Fibroblast of the conjunctiva (primary cell): ENCODE results near the gene C1QTNF6.

ENCODE experiments used
- DNase-seq: peaks from one replicate; pipeline ENCODE4 v3.0.0-alpha.2; 2010; ENCODE audit warnings: low read depth

The C1QTNF6 gene

DNA sequence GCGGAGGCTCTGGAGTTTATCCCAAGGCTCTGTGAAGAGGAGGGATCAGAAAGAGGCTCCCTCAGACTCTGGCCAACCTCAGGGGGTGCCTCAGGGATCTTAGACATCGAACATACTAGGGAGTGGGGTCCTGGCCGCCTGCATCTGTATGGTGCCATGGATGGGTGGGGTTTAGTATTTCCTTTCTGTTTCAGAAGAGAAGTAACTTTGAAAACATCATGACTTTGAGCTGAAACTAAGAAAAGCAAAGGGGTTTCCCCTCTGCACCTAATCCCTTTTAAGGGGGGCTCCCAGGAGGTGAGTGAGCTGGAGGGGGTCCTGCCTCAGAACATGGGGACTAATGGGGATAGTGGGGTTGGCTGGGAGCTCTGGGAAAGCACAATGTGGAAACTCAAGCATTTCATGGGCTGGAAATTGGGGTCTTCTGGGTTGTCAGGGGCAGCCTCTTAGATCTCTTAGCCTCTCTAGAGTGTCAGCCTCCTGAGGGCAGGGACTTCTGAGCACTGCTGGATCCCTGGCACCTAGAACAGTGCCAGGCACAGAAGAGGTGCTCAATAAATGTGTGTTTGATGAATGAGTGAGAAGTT lies 36.0 kb upstream of the C1QTNF6 start:
- DNase-seq, result no peak

DNA sequence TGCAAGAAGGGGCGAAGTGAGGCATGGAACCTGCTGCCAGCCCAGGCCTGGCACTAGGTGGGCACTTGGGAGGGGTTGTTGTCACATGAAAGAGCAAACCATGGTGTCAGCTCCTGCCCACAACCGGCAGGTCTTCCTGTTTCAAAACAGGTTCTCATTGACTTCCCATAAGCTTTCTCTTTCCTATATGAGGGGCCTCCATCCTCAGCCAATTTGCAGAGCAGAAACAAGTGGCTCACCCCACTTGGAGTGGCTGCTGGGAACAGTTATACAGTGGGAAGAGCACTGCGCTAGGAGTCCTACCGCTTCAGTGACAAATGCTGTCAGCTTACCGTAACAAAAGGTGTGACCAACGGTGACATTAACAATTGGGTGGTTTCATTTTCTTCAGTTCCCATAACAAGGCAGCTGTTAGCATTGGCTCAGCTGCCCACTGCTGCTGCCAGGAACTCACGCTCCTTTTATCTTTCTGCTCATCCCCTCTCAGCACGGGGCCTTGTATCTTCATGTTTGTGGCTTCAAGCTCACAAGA lies 34.5 kb upstream of the C1QTNF6 start:
- no peak for DNase-seq

DNA sequence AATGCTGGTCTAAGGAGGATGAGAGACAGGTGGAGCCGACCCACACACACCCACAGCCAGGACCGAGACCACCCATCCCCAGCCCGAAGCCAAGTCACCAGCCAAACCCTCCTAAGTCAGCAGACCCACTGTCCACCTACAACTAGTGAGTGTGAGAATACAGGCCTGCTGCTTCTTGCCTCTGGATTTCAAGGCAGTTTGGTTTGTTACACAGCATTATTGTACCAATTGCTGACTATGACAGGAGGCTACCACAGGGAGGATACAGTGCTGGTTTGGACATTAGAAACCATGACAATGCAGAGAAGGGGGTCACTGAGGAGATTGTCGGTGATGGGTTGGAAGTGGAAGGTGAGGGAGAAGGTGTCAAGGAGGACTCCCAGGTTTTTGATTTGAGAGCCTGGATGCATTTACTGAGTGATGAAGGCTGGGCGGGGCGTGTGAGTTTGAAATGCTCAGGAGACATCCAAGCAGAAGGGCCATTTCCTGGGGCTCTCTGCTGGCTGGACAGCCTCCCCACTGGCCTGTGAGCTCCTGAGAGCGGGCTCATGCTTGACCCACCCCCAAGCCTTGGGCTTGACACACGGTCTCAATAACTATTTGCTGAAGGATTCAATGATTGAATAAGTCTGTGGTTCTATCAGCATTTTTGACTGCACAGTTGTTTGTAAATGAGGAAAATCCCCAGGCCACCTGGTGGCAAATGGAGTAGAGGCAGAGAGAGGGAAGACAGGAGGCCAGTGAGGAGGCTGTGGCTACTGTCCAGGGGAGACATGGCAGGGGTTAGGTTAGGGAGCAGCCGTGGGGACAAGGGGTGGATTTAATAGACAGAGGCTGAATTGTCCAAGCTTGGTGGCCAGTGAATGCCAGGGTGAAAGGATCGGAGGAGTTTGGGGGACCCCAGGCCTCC lies 33.6 kb upstream of the C1QTNF6 start:
- no peak for DNase-seq

DNA sequence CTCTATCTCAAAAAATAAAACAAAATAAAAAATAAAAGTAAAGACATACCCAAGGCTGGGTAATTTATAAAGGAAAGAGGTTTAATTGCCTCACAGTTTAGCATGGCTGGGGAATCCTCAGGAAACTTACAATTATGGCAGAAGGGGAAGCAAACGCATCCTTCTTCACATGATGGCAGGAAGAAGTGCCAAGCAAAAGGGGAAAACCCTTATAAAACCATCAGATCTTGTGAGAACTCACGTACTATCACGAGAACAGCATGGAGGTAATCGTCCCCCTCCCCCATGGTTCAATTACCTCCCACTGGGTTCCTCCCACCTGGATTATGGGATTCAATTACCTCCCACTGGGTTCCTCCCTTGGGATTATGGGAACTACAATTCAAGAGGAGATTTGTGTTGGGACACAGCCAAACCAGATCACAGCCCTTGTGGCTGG lies 32.5 kb upstream of the C1QTNF6 start:
- no peak for DNase-seq

DNA sequence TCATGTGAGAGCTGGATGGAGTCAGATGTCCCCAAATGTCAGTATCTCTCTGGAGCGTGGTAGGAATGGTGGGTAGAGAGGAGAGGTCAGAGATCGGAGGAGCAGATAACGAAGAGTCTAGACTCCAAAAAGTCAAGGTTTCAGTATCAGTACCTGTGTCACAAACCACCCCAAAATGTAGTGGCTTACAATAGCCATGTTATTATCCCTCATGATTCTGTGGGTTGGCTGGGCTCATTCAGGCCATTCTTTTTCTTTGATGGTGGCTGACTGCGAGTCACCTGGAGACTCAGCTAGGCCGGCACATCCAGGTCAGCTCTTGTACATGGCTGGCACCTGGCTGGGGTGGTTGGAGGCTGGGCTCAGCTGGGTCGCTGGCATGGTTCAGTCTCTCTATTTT lies 31.5 kb upstream of the C1QTNF6 start:
- DNase-seq, result no peak

DNA sequence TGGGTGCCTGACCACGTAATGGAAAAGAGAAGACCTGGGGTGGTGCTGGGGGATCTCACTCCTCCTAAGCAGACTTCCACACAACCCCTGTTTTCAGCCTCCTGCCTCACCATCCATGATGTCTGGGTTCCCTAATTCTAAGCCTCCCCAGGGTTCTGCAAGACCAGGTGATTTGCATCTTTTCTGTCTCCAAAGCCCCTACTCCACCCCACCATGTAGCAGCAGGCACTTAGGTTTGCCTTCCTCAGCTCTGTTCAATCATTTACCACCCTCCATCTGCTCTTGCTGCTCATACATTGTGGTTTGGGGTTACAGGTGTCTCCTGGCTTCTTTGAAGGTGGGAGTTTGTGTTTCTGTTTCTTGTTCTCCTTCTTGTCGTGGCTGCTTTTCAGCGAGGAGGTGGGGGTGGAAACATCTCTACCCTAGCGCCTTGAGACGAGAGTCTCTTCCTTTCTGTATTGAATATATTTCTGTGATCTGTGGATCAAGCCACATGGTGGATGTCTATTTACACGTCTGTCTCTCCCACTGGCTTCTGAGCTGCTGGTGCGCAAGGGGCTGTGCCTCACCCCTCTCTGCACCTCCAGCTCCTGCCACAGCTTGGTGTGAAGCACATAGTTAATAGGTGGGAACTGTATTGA lies 30.8 kb upstream of the C1QTNF6 start:
- no peak for DNase-seq

DNA sequence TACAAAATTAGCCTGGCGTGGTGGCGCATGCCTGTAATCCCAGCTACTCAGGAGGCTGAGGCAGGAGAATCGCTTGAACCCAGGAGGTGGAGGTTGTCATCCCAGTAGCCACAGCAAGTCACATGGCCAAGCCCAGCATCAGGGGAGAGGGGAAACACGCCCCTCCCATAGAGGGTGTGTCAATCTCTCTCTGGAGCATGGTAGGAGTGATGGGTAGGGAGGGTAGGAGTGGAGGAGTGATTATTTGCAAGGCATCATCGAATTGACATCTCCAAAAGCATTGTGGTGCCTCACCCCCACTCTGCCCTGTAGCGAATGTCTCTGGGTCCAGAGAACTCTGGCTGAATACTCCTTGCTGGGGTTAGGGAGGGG lies 30.3 kb upstream of the C1QTNF6 start:
- no peak for DNase-seq

DNA sequence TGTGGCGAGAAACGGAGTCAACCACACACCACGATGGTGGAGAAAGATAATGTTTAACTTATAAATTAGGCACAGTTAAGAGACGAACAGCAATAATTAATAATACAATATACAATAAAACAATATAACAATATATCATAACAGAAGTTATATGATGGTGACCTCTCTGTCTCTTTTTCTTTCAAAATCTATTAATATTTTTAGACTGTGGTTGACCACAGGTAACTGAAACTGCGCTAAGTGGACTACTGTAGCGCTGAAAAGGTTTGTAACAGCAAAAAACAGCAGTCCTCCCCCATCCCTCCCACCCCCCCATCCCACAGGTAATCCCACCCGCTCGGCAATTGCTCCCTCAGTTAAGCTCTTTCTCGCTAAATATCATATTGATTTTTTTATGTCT lies 27.8 kb upstream of the C1QTNF6 start:
- no peak for DNase-seq

DNA sequence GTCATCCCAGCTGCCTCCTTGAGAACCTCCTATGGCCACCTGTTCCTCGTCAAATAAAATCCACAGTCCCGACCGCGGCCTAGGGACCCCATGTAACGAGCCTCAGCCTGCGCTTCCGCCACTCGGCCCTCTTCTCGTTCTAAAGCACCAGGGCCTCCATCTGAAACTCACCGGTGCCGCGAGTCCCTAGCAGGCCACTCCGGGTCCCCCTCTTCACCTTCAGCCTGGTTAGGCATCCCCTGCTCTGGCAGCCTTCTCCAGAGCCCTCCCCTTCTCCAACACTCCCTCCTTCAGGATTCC lies 26.6 kb upstream of the C1QTNF6 start:
- DNase-seq, result no peak

DNA sequence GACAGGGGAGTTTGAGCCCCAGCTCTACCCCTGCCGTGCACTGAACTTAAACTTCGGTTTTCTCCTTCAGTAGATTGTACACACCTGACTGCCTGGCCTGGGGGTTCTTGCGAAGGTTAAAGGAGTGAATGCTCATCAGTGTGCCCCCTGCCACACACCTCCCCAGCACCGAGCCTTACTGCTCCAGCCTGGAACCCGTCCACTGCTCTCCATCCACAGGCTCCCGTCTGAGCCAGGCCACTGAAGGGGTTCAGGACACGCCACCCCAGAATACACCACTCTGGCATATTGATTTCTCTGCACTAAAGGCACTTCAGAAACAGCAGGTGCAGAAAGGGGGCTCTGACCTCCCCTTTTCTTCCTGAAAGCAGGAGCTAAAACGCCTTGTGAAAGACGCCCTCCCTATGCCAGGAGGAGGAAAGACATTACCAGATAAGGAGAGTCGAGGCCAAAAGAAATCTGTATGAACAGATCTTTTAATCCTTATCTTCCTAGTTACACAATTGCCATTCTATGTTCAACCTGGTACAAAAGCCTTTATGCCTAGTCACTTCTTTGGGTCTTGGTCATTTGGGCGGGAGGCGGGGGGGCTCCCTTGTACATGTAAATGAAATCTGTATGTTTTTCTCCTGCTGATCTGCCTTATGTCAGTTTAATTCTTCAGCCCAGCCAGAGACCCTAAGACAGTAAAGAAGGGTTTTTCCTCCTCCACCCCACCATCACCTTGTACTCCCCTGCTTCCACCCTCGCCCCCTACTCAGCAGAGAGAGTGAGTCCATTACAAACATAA lies 26.1 kb upstream of the C1QTNF6 start:
- no peak for DNase-seq

DNA sequence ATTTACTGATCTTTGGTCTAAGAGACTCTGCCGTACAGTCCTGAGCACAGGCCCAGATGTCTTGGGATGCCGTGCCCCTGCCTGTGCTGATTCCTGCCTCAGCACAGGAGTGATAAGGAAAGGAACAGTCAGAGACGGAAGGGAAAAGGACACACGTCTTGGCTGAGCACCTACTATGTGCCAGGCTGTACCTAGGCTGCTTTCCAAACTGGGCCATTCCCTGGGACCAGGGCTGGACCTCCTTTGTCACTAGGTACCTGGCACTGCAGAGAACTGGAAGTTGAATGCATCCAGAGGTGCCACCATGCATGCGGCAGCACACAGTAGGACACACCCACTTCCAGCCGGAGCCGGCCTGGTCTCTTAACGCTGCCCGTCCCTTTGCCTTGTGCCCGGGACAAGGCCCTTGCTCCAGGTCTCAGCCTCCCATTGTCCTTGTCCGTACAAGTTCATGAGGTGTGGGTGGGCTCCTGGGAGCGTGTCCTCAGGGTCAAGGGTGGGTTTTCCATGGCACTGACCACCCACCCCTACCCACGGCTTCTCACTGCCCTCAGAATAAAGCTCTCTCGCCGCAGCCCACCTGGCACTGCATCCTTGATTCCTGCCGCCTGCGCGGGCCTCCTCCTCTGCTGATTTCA lies 25.3 kb upstream of the C1QTNF6 start:
- no peak for DNase-seq

DNA sequence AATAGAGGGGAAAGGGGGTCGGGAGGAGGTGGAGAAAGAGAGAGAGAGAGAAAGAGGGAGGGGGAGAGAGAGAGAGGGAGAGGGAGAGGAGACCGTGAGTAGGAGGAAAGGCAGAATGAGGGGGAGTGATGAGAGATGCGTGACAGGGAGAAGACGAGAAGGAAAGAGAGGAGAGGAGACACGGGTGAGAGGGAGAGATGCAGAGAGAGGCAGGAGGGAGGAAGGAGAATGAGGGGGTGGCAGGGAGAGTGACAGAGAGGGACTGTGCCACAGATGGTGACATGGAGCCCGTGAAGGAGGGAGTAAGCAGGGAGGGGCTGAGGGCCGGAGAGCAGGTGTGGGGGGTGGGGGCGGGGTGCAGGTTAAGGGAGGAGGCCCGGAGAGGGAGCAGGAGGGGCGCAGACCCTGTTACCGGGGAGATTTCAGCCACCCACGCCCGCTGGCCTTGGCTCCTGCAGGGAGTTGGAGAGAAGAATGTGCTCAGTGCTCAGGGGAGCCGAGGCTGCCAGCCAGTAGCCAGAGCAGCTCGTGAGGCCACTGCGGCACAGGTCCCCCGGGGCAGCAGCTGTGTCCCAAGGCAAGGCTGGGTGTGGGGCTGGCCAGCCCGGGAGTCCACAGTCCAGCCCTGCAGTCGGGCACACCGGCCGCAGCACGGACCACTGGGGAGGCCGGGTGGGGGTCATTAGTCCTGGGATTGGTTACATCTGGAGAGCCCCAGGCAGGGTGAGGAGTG lies 24.3 kb upstream of the C1QTNF6 start, which contains the start of gene SSTR3:
Gene SSTR3 (minus strand): TSS at position 304 of the 733 bp plus-strand sequence. CDS start 4,674 bp downstream, outside the sequence.
- no peak for DNase-seq

DNA sequence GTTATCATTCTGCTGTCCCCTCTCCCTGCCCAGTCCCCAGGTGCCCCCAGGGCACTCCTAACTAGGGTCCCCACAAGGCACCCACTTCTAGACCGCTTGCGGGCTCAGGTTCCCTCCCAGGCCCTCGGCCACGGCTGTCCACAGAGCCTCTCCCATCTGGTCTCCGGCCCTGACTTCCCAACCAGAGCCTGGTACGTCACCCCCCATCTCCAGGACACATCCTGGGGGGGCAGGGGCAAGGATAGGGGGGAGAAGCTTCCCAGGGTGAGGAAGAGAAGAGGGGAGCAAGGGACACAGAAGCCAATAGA lies 23.8 kb upstream of the C1QTNF6 start:
- DNase-seq, result no peak

DNA sequence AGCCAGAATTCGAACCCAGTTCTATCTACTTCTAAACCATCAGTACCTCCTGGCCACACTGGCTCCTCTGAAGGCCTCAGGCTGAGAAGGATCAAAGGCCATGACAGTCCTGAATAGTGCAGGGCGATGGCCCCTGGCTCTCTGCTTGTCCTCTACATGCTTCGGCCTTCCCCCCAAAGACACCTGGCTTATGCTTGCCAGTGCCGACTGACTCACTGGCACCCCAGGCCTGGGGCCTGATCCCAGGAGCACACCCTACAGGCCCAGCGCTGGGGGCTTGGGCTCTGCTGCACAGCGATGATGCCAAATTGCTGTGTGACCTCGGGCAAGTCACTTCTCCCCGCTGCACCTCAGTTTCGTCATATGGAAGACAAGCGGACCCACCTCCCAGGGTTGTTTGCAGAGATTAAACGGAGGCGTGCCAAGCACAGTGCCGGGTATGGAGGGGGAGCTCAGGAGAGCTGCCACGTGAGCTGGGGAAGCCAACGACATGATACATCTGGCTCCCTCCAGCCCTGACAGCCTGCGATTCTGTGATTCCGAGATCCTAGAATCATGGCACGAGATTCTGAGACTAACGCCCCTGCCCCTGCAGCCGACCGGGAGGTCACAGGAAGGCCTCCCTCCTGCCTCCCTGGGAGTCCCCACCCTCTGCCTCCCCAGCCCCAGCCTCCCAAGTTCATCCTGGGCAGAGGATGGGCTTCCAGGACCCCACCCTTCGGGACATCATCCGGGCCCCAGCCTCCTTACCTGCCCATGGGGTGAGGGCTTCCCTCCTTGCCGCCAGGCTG lies 23.2 kb upstream of the C1QTNF6 start:
- DNase-seq, result no peak

DNA sequence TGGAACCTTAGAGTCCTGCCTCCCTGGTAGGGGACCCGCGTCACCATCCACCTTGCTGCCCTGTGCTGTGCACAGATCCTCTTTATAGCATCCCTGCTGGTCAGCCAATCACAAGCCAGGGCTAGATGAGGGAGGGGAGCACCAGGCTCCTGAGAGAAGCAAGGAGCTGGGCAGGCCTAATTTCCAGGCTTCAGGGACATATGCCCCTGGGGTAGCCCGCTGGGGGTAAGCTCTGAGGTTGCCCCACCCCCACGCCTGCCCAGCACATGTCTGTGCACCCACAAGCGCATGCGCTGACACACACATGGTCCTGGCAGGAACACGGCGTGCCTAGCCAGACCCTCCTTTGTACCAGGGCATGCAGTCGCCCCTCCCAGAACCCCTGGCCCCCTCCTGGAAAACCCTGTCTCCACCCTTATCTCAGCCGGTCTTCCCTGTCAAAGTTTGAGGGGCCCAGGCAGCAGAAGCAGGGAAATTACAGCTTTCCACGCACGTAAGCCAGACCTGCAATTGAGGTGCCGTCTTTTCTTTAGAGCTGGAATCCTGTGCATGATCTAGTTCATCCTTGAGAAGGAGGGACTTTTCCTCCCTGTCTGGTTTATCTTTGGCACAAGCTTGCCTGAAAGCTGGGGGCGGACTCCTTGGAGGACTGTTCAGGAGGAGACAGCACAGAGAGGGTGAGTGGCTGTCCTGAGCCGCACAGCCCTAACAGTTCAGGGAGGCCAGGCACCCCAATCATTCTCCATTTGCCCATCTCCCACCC lies 22.2 kb upstream of the C1QTNF6 start:
- DNase-seq, result no peak

DNA sequence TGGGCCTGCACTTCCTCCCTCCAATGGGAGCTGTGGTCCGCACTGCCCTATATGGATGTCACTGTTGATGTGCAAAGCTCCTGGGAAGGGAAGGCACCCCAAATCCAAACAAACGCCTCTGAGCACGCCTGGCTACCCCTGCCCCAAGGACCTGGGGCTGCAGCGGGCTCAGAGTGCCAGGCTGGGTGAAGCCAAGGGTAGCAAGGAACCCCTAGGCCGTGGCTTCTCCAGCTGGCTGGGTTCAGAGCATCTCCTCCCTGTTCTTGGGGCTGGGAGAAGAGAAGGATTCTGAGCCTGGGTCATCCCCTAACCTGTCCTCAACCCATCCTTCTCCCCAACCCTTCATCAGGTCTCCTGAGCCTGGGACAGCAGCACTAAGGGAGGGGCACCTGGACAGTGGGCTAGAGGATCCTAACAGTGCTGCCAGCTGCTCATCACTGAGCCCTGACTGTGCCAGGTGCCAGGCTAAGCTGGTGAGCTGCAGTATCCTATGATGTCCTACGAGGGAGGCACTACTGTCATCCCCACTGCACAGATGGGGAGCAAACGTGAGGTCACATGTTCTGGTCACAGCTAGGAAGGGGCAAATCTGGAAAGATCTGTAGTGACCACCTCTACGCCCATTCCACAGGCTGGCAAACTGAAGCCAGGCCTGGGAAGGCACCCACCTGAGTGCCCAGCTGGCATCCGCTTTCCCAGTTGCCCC lies 21.2 kb upstream of the C1QTNF6 start:
- no peak for DNase-seq

DNA sequence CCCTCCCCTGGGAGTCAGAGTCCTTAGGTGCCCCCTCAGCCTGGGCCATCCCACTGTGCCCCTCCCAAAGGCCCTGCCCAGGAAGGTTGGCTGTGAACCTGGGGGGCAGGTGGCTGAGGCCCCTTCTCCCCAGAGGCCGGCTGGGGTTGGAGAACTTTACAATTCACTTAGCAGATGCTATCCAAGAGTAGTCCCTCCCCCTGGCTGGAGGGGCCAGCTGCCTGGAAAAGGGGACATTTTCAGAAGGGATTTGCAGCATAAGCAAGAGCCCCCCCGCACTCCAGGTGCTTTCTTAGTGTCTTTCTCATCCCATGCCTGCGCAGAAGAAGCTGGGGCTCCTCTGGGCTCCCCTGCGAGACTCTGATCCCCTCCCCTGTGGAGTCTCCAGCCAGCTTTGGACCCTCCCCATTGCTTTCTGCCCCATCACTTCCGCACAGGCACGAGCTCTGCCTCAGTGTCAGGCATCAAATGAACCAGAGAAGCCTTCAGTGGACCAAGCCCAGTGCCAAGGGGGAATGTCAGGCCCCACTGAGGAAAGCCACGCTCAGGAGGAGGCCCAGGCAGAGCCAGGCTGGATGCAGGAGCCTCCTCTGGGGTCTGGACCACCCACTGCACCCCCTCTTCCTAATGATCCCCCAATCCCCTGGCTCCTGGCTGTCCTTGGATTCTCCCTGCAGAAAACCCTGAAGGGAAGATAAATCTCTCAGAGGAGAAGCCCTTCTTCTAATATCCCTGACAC lies 20.5 kb upstream of the C1QTNF6 start:
- no peak for DNase-seq

DNA sequence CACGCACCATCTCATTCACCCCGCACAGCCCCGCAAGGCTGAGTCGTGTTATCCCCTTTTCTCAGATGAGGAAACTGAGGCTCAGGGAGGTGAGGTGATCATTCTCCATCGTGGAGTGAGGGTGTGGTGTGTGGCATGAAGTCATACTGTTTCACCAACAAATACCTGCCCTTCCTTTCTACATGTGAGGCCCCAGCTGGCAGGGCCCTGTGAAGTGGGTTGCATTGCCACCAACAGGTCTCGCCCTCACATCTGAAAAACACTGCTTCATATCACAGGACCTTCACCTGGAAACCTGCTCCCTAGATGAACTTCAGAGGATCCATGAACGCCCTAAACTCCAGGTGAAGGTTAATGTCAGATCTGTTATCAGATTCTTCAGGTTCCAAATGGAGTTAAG lies 19.9 kb upstream of the C1QTNF6 start:
- DNase-seq, result no peak
